ENCODE data around the gene NEK5. TPM values are rescaled to one million over a fixed set of nuclear protein-coding genes. Genes with fewer than 3 reads are reported as not detected.
"Not testable (repeated sequence)": the region's sequence is repeated elsewhere in the genome, so short reads cannot be mapped to it uniquely, and the experiment has no call there.

NEK5 gene
- total RNA-seq, 1 experiment from 2014 or later = not detected

- Histone ChIP-seq H3K4me2 (no peak overlapping the region), H3K9me2 (ENCODE audit: insufficient read depth) (no peaks in the 10 kb centered on the region), H3K9me3 (ENCODE audit: insufficient read depth, low read depth) (no peaks in the 10 kb centered on the region), H3K4me1 (replicated peaks; ENCODE audit: insufficient read depth) (no peaks in the 10 kb centered on the region), H3K27ac (no peak overlapping the region), H2AFZ (no peak overlapping the region), H3K27me3 (ENCODE audit: insufficient read depth, low read depth) (no peaks in the 10 kb centered on the region), H3K79me2 (ENCODE audit: low read depth) (no peaks in the 10 kb centered on the region), H4K20me1 (ENCODE audit: insufficient read depth) (no peaks in the 10 kb centered on the region), H3F3A (ENCODE audit: insufficient read depth, low read depth) (no peaks in the 10 kb centered on the region), H3K4me3 (no peak overlapping the region), H3K36me3 (ENCODE audit: low read depth) (0 out of 2 replicates have a peak, but pooled peaks cover 6% of the 10 kb centered on the region)
- no peak for DNase-seq
- BruUV-seq (replicated peaks) = no TSS peak
- intact Hi-C loops (cut with micrococcal nuclease; ENCODE audit: unreplicated experiment) = no loop called here
- TF ChIP-seq CTCF (conservative IDR thresholded peaks at IDR 0.05) = no peak
- no peak for TF ChIP-seq EZH2 (IDR thresholded peaks at IDR 0.05; ENCODE audit: low read depth)
- ChIA-PET CTCF (no interaction called here), POLR2A (ENCODE audit: unreplicated experiment) (interaction anchor here (0.5 to 0.6 kb wide), 2 partner anchors 267 to 983 kb away, joined by 5 to 7 read pairs; no protein-coding TSS in a partner anchor)
Measured at GRCh38 chr13:52173373-52173772, 44.5 kb upstream of the NEK5 start.

GRCh38 chr13:52171686-52172085, 42.8 kb upstream of the NEK5 start:
- DNase-seq; H3F3A ChIP-seq (ENCODE audit: insufficient read depth, low read depth); H4K20me1 ChIP-seq (ENCODE audit: insufficient read depth); H3K4me2 ChIP-seq; H3K9me2 ChIP-seq (ENCODE audit: insufficient read depth); H3K4me3 ChIP-seq; intact Hi-C loops (cut with micrococcal nuclease; ENCODE audit: unreplicated experiment); H3K9me3 ChIP-seq (ENCODE audit: insufficient read depth, low read depth); H3K36me3 ChIP-seq (ENCODE audit: low read depth); H3K79me2 ChIP-seq (ENCODE audit: low read depth); BruUV-seq (replicated peaks); H3K4me1 ChIP-seq (replicated peaks; ENCODE audit: insufficient read depth); H3K27me3 ChIP-seq (ENCODE audit: insufficient read depth, low read depth); H2AFZ ChIP-seq; H3K27ac ChIP-seq: not testable (repeated sequence)
- ChIA-PET CTCF (interaction anchor here (0.6 kb wide), 1 partner anchor 907 kb away, joined by 4 read pairs; no protein-coding TSS in a partner anchor), POLR2A (ENCODE audit: unreplicated experiment) (interaction anchor here (0.6 kb wide), 1 partner anchor 16 kb away, joined by 3 read pairs; no protein-coding TSS in a partner anchor)

GRCh38 chr13:52170828-52171391, 42.0 kb upstream of the NEK5 start:
- H2AFZ ChIP-seq; H3K79me2 ChIP-seq (ENCODE audit: low read depth); H3K9me3 ChIP-seq (ENCODE audit: insufficient read depth, low read depth); BruUV-seq (replicated peaks); POLR2A ChIA-PET (ENCODE audit: unreplicated experiment); H3K4me1 ChIP-seq (replicated peaks; ENCODE audit: insufficient read depth); H4K20me1 ChIP-seq (ENCODE audit: insufficient read depth); DNase-seq; H3K9me2 ChIP-seq (ENCODE audit: insufficient read depth); H3K27ac ChIP-seq; H3K4me3 ChIP-seq; H3K4me2 ChIP-seq; H3F3A ChIP-seq (ENCODE audit: insufficient read depth, low read depth); intact Hi-C loops (cut with micrococcal nuclease; ENCODE audit: unreplicated experiment); H3K27me3 ChIP-seq (ENCODE audit: insufficient read depth, low read depth); H3K36me3 ChIP-seq (ENCODE audit: low read depth); CTCF ChIA-PET: not testable (repeated sequence)

GRCh38 chr13:52169839-52170238, 41.0 kb upstream of the NEK5 start:
- no TSS peak for BruUV-seq (replicated peaks)
- H3K4me1 ChIP-seq (replicated peaks; ENCODE audit: insufficient read depth) = no peaks in the 10 kb centered on the region
- no peaks in the 10 kb centered on the region for H3K9me2 ChIP-seq (ENCODE audit: insufficient read depth)
- no peaks in the 10 kb centered on the region for H3F3A ChIP-seq (ENCODE audit: insufficient read depth, low read depth)
- no peak overlapping the region for H3K4me3 ChIP-seq
- H3K79me2 ChIP-seq (ENCODE audit: low read depth) = no peaks in the 10 kb centered on the region
- no peak overlapping the region for H3K27ac ChIP-seq
- no peak overlapping the region for H3K4me2 ChIP-seq
- no peaks in the 10 kb centered on the region for H3K27me3 ChIP-seq (ENCODE audit: insufficient read depth, low read depth)
- no peaks in the 10 kb centered on the region for H3K9me3 ChIP-seq (ENCODE audit: insufficient read depth, low read depth)
- no peaks in the 10 kb centered on the region for H4K20me1 ChIP-seq (ENCODE audit: insufficient read depth)
- intact Hi-C loops (cut with micrococcal nuclease; ENCODE audit: unreplicated experiment) = no loop called here
- ChIA-PET CTCF (no interaction called here), POLR2A (ENCODE audit: unreplicated experiment) (interaction anchor here (0.5 kb wide), 1 partner anchor 495 kb away, joined by 7 read pairs; no protein-coding TSS in a partner anchor)
- DNase-seq = no peak
- H2AFZ ChIP-seq = no peak overlapping the region
- H3K36me3 ChIP-seq (ENCODE audit: low read depth) = 0 out of 2 replicates have a peak, but pooled peaks cover 6% of the 10 kb centered on the region
- no peak for TF ChIP-seq EZH2 (IDR thresholded peaks at IDR 0.05; ENCODE audit: low read depth)
- TF ChIP-seq CTCF (conservative IDR thresholded peaks at IDR 0.05) = no peak
